Inferior parietal cortex (tissue), 1 donor: Measurements from ENCODE around the gene SH3PXD2A.
"Not testable (repeated sequence)": the region's sequence is repeated elsewhere in the genome, so short reads cannot be mapped to it uniquely, and the experiment has no call there.

Experiments used
- DNase-seq: peaks from one replicate; pipeline ENCODE4 v3.0.0-alpha.2; 2016; ENCODE audit errors: extremely low spot score

SH3PXD2A gene

GRCh38 chr10:103766751-103767505, 88.4 kb downstream of the SH3PXD2A start:
- no peak for DNase-seq

GRCh38 chr10:103765981-103766380, 89.4 kb downstream of the SH3PXD2A start:
- DNase-seq = no peak

- no peak for DNase-seq
Measured at GRCh38 chr10:103765168-103765567, 90.2 kb downstream of the SH3PXD2A start.

- DNase-seq = no peak
Measured at GRCh38 chr10:103764296-103765088, 90.9 kb downstream of the SH3PXD2A start.

- no peak for DNase-seq
Measured at GRCh38 chr10:103763374-103764202, 91.8 kb downstream of the SH3PXD2A start.

- DNase-seq = no peak
Measured at GRCh38 chr10:103762916-103763315, 92.5 kb downstream of the SH3PXD2A start.

GRCh38 chr10:103762162-103762561, 93.2 kb downstream of the SH3PXD2A start:
- DNase-seq = no peak

- DNase-seq = no peak
Measured at GRCh38 chr10:103761075-103761920, 94.1 kb downstream of the SH3PXD2A start.

- DNase-seq = not testable (repeated sequence)
Measured at GRCh38 chr10:103760233-103760632, 95.1 kb downstream of the SH3PXD2A start.

- peak; percentile 56 for DNase-seq
Measured at GRCh38 chr10:103759100-103759781, 96.1 kb downstream of the SH3PXD2A start.

- DNase-seq = no peak
Measured at GRCh38 chr10:103758294-103758681, 97.1 kb downstream of the SH3PXD2A start.

GRCh38 chr10:103757531-103758293, 97.7 kb downstream of the SH3PXD2A start:
- DNase-seq = no peak

- no peak for DNase-seq
Measured at GRCh38 chr10:103756277-103756869, 99.0 kb downstream of the SH3PXD2A start.

- DNase-seq = no peak
Measured at GRCh38 chr10:103752680-103753248, 102.6 kb downstream of the SH3PXD2A start.

GRCh38 chr10:103751667-103752290, 103.6 kb downstream of the SH3PXD2A start:
- DNase-seq = no peak

GRCh38 chr10:103750836-103751235, 104.5 kb downstream of the SH3PXD2A start:
- DNase-seq = no peak

GRCh38 chr10:103749779-103750178, 105.6 kb downstream of the SH3PXD2A start:
- DNase-seq = no peak

GRCh38 chr10:103748020-103748419, 107.4 kb downstream of the SH3PXD2A start:
- no peak for DNase-seq
